ENCODE measurements around the gene NAP1L5.

The NAP1L5 gene

DNA sequence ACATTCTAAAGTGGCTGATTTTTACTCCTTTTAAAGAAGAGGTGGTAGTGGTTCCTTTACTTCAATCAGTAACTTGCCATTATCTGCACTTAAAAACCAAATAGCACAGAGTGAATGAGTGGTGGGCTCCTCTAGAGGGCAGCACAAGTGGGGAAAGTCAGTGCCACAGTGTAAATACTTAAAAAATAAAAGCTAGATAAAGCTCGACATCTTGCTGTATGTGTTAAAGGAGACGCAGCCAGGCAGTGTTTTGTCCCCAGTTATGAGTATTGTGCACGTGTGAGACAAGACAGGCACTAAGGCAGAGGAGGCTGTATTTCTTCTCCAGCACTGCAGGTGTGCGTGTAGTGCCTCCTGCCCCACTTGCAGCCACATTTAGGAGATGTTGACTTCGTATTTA lies 24.6 kb downstream of the NAP1L5 start:
- intact Hi-C loops (cut with DNase I), result no loop called here
- peak in 3 of 10 donors; percentile 17 to 79 (median 23) for DNase-seq

DNA sequence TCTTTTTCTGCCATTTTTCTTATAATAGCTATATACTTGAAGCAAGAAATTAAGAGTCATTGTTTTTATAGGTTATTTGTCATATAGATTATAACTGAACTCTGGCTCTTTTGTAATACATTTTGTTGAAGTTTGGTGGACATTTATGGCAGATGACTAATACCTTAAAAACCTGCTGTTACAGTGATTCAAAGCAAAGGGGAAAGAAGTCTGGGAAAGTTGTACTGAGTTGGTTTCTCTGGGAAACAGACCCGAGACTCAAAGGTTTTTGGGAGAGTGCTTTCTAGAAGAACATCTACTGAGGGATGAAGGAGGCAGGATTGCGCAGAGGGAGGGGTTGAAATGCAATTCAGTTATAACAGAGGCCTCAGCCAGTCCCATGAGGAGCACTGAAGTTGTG lies 35.9 kb downstream of the NAP1L5 start:
- intact Hi-C loops (cut with DNase I), result no loop called here
- no peak for DNase-seq

DNA sequence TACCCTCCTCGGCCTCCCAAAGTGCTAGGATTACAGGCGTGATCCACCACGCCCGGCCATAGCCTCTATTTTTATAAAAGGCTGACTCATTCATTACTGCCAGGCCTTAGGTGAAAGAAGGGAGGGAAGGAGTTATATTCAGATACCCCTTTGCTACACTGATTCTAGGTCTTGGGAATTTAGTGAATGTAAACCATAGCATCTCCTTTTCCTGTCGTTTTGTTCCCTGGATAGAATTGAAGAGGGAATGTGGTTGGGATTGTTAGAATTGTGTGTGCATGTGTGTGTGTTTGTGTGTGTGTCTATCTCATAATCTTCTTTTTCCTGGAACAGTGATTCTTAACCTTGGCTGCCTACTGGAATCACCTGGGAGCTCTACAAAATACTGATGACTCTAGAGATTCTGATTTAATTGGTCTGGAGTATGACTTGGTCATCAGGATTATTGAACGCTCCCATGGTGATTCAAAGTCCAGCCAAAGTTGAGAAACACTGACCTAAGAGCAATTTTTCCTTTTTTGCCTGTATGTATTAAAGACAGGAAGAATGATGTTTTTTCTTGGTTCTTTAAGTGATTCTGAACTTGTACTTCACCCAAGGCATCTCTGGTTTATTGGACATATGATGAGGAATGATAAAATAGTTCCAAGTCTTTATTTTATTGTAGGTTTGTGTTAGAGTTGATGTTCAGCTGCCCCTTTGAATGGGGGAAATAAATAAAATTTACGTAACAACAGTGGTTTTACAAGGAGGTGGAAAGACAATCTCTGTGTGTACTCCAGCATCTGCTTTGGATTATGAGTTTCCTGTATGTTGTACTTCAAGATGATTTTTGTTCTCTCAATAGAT lies 37.0 kb downstream of the NAP1L5 start:
- DNase-seq, result no peak
- intact Hi-C loops (cut with DNase I), result no loop called here

DNA sequence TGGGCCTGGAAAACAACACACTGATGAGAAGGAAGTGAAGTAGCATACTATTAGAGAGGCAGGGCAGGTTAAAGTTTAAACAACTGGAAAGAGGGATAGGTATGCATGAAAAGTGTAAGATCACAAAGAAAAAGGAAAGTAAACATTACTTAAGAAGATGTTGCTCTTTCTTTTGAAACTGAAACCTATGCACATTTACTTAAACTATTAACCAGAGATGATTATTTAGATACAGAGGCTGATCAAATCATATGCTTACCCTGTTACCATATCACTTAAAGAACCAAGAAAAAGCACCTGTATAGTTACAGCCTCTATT lies 37.8 kb downstream of the NAP1L5 start:
- no peak for DNase-seq
- intact Hi-C loops (cut with DNase I), result loop anchor here (5.0 kb wide), 1 partner anchor 133 kb away; no protein-coding TSS in a partner anchor

DNA sequence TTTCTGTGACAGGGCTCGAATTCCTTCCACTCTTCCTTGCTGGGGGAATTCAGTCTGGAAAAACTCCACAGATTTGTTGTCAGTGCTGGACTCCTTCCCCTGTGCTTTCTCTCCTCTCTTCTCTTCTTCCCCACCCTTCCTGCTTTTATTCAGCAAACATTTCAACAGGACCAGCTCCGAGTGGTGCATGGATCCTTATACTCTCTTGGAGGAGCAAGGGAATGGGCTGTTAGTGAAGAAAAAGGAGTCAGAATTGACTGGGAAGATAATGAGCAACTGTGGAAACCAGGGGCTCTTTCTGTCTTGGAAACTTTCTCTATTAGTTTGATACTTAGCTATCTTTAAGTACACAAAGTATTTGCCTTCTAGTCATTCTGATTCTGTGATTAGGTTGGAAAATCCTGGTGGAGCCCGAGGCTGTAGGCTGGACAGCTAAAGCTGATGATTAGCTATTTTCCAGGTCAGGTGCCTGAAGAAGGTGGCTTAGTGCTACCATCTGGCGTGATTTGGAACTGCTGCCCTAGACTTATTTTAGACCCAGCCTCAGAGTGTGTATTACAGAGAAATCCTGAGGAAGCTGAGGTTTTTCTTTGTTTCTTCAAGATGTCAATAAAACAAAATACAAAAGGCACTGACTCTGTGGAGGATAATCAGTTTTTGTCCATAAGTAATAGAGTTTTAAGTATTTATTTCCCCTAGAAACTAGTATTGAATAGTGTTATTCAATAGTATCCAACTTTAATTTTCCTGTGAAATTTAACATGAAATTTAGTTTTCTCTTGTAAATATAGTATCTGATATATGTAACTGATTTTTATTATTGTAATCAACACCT lies 38.4 kb downstream of the NAP1L5 start:
- intact Hi-C loops (cut with DNase I), result loop anchor here (5.0 kb wide), 1 partner anchor 132 kb away; no protein-coding TSS in a partner anchor
- peak in 3 of 10 donors; percentile 11 to 70 (median 27) for DNase-seq

DNA sequence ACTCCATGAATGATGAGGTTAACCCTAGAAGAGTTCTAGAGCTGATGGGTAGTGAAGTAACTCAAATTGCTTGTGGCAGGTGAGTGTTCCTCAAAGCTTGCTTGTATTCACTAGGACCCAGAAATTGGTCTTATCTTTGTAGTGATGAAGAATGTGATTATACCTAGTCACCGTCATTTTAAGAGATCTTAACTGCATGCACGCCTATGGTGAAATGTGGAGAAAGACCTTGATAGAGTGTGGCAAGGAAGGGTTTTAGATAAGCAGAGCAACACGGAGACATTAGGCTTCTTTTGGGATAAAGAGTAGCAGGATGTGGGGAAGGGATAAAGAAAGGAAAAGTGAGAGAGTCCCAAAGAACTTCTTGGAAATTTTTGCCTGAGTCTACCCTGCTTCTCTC lies 42.4 kb downstream of the NAP1L5 start:
- intact Hi-C loops (cut with DNase I), result loop anchor here (5.0 kb wide), 1 partner anchor 128 kb away; no protein-coding TSS in a partner anchor
- no peak for DNase-seq

DNA sequence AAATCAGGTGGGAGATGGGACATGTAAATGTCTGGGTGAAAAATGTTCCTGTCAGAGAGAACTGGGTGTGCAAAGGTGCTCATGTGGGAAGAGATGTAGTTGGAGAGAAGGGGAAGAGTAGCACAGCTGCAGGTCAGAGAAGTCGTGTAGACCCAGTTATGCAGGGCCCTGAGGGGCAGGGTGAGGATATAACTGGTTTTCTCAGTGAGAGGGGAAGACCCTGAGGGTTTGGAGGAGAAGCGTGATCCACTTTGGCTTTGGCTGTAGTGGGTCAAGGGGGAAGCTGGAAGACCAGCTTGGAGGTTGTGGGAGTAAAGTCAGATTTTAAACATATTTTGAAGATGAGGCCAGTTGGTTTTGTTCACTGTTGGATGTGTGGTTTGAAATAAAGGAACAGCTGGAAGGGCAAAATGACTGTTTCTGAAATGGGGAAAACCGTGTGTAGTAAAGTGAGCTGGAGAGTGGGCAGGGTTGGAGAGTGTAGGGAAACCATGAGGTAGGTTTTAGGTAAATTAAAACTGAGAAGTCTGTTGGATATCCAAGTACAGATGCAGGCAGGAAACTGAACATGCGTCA lies 44.2 kb downstream of the NAP1L5 start:
- intact Hi-C loops (cut with DNase I), result no loop called here
- DNase-seq, result no peak

DNA sequence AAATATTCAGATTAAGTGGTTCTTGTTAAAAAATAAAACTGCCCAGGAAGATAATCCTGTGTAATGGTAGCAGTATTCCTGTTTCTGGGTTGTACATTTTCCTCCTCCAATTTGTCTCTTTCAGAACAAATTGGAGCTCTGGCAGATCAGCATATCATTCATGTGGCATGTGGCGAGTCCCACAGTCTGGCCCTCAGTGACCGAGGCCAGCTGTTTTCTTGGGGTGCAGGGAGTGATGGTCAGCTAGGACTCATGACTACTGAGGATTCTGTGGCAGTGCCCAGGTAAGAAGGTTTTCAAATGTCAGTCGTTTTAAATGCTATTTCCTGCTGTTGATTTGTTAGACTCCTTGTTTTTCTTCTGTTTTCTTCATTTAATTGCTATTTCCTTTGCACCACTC lies 47.9 kb downstream of the NAP1L5 start:
- intact Hi-C loops (cut with DNase I), result no loop called here
- no peak for DNase-seq

DNA sequence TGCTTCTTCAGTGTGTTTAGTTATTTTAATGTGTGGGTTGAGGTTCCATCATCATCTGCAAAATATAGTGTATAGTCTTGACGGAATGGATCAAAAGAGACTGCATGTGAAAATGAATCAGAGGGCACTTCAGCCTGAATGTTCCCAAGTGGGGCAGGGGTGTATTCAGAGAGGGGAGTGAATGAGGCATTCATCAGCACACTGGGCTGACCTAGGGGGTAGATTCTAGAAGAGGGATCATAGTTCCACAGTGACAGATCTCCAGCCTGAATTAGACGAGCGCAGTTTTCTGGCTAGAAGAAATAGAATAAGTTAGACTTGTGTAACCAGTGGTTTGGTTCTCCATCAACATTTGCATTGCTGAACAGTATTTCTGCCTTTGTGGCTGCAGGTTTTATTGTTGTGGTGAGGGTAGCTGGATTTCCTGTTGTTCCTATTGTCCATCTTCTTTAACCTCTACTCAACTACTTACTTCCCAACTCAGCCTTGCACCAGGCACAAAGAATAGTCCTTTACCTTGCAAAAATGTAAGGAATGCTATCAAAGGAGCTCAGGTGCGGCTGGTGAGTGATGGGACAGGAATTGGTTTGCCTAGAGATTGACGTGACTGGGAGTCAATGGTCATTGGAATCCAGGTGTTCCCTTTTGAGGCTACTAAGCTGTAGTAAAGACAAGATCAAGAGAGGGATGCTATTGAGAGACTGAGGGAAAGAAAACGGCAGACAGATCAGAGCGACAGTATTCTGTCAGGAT lies 50.9 kb downstream of the NAP1L5 start:
- intact Hi-C loops (cut with DNase I), result no loop called here
- DNase-seq, result no peak

DNA sequence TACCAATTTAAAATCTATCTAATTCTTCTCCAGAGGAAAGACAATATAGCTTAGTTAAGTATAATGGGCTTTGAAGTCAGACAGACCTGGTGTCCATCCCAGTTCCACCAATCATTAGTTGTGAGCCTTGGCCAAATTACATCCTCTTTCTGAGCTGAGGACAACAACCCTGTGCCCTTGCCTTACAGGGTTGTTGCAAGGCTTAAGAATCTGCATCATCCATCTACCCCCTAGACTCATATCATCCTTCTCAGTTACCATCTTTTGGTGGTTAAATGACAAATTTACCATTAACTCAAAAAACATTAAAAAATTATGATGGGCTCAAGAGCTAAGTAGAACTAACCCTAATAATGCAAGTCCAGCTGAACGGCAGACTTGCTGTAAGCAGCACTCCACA lies 51.6 kb downstream of the NAP1L5 start:
- DNase-seq, result no peak
- intact Hi-C loops (cut with DNase I), result no loop called here

All from posterior cingulate gyrus (tissue), 11 donors.